Esophagus squamous epithelium (tissue), 5 donors: ENCODE data around the gene TPSAB1. TPM values are rescaled to one million over a fixed set of nuclear protein-coding genes. Genes with fewer than 3 reads are reported as not detected.

Experiments used
- DNase-seq: peaks from one replicate; lab custom pipeline; 2025; lab: John Stamatoyannopoulos, UW
- H3K27ac ChIP-seq, 4 donors: fragments of 200-600 bp; sonication (generic); one replicate each; pipeline ENCODE4 v1.5.1; 2016 to 2019; ENCODE audit warnings: mild to moderate bottlenecking in 1 of 4
- H3K27me3 ChIP-seq, 4 donors: fragments of 200-600 bp; sonication (generic); 1 replicate in 3 of 4; 2 replicates in 1 of 4; pipeline versions ENCODE4 v1.5.1 to v1.6.0; 2017 to 2021; ENCODE audit warnings: antibody characterized with exemption in 1 of 4
- H3K36me3 ChIP-seq, 3 donors: fragments of 200-600 bp; sonication (generic); one replicate each; pipeline ENCODE4 v1.5.1; 2016 to 2019
- H3K4me1 ChIP-seq, 3 donors: fragments of 200-600 bp; sonication (generic); one replicate each; pipeline ENCODE4 v1.5.1; 2017 to 2019
- H3K4me3 ChIP-seq, 4 donors: fragments of 200-600 bp; sonication (generic); 1 replicate in 3 of 4; 2 replicates in 1 of 4; pipeline ENCODE4 v1.5.1; 2016 to 2019; ENCODE audit warnings: mild to moderate bottlenecking in 2 of 4, moderate library complexity in 1 of 4
- H3K9me3 ChIP-seq, 3 donors: fragments of 200-600 bp; sonication (generic); one replicate each; pipeline ENCODE4 v1.5.1; 2016 to 2019
- POLR2A ChIP-seq, 4 donors: fragments of 450-650 bp; IDR thresholded peaks; one replicate each; pipeline ENCODE4 v1.6.1; 2017; ENCODE audit warnings: antibody characterized with exemption in 4 of 4, mild to moderate bottlenecking in 4 of 4, moderate library complexity in 3 of 4
- WGBS, 2 donors: methylation state at CpG; one replicate each; pipeline ENCODE4 v1.1.5; 2018; 5-methylcytosine and 5-hydroxymethylcytosine counted together
- intact Hi-C: fragments of 100-400 bp; cut with DNase I; formaldehyde crosslinking; loops from one replicate; pipeline ENCODE4 v1.15.0; 2022
- total RNA-seq, 4 donors: library from RNA; depleted of rRNA; stranded (reverse); fragments of >200 nt; gene quantifications; one replicate each; pipeline ENCODE4 v1.1.0, GENCODE V29; 2016
- TF ChIP-seq, protein P1 (sequence below), 6 experiments: fragments of 450-650 bp in 4 of 6; fragments of 200-600 bp in 2 of 6; sonication (generic) in 2 of 6; IDR thresholded peaks; one replicate each; pipeline ENCODE4 v1.5.1; 2016 to 2019; ENCODE audit warnings: antibody characterized with exemption in 6 of 6, mild to moderate bottlenecking in 4 of 6, moderate library complexity in 4 of 6
- donor health status: DM: yes; HTN: yes; CAD: no.

Gene TPSAB1
- total RNA-seq, 4 donors from 2014 or later, result 3.0 to 395 (median 16.7) TPM

GRCh38 chr16:1275791-1276579, 35.5 kb downstream of the TPSAB1 start:
- WGBS, 2 donors, result 41 to 57% methylated on average over 7 of the region's 30 CpGs
- H3K9me3 ChIP-seq, result no peaks in the 10 kb centered on the region
- DNase-seq, result no peak
- intact Hi-C loops, result no loop called here
- no peak overlapping the region for H3K4me3 ChIP-seq
- no peaks in the 10 kb centered on the region for H3K36me3 ChIP-seq
- H3K27me3 ChIP-seq, result peaks cover 0 to 93% (median 0%) of the 10 kb centered on the region in 4 donors
- peaks cover 0 to 10% (median 0%) of the 10 kb centered on the region in 3 donors for H3K4me1 ChIP-seq
- TF ChIP-seq, protein P1, sequence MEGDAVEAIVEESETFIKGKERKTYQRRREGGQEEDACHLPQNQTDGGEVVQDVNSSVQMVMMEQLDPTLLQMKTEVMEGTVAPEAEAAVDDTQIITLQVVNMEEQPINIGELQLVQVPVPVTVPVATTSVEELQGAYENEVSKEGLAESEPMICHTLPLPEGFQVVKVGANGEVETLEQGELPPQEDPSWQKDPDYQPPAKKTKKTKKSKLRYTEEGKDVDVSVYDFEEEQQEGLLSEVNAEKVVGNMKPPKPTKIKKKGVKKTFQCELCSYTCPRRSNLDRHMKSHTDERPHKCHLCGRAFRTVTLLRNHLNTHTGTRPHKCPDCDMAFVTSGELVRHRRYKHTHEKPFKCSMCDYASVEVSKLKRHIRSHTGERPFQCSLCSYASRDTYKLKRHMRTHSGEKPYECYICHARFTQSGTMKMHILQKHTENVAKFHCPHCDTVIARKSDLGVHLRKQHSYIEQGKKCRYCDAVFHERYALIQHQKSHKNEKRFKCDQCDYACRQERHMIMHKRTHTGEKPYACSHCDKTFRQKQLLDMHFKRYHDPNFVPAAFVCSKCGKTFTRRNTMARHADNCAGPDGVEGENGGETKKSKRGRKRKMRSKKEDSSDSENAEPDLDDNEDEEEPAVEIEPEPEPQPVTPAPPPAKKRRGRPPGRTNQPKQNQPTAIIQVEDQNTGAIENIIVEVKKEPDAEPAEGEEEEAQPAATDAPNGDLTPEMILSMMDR (IDR thresholded peaks at IDR 0.05), result no peak
- no peak for TF ChIP-seq POLR2A (IDR thresholded peaks at IDR 0.05)
- no peak overlapping the region for H3K27ac ChIP-seq

- Histone ChIP-seq H3K9me3 (no peaks in the 10 kb centered on the region), H3K4me1 (peaks cover 0 to 9% (median 0%) of the 10 kb centered on the region in 3 donors), H3K27ac (no peak overlapping the region), H3K27me3 (peaks cover 0 to 95% (median 0%) of the 10 kb centered on the region in 4 donors), H3K4me3 (no peak overlapping the region), H3K36me3 (no peaks in the 10 kb centered on the region)
- intact Hi-C loops, result no loop called here
- no peak for DNase-seq
- TF ChIP-seq POLR2A (IDR thresholded peaks at IDR 0.05), result no peak
- TF ChIP-seq, protein P1 (IDR thresholded peaks at IDR 0.05), result no peak
- no CpG with 5 or more reads among the region's 14 CpGs for WGBS, 2 donors
These were observed 36.0 kb downstream of the TPSAB1 start for GRCh38 chr16:1276580-1276878.

DNA sequence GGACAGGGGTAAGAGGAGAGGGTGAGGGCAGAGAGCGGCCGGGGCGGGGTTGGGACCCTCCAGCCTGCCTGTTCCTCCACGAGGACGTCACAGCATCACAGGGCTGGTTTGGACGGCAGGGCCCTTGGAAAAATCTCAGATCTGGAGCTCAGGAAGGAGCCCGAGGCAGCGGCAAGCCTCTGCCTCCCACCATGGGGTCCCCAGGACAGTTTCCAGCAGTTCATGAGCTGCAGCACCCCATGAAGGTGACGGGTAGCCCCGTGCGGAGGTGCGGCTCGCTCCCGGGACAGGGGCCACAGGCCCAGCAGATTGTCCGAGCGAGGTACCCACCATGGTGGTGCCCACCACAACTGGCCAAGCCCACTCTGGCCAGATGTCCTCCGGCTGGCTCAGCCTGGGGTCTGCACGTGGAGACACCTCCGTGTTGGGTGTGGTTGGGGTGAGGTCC, 36.7 kb downstream of the TPSAB1 start:
- Histone ChIP-seq H3K27me3 (peaks cover 0 to 94% (median 0%) of the 10 kb centered on the region in 4 donors), H3K4me1 (peaks cover 0 to 2% (median 0%) of the 10 kb centered on the region in 3 donors), H3K27ac (no peak overlapping the region), H3K36me3 (no peaks in the 10 kb centered on the region), H3K9me3 (no peaks in the 10 kb centered on the region), H3K4me3 (no peak overlapping the region)
- no peak for DNase-seq
- intact Hi-C loops, result no loop called here
- no peak for TF ChIP-seq POLR2A (IDR thresholded peaks at IDR 0.05)
- TF ChIP-seq, protein P1 (IDR thresholded peaks at IDR 0.05), result no peak
- WGBS, 2 donors, result 69% methylated on average over 9 of the region's 19 CpGs; no CpG with 5 or more reads in 1 of the 2 donors

- Histone ChIP-seq H3K27ac (no peak overlapping the region), H3K36me3 (no peaks in the 10 kb centered on the region), H3K27me3 (peaks cover 0 to 93% (median 0%) of the 10 kb centered on the region in 4 donors), H3K9me3 (no peaks in the 10 kb centered on the region), H3K4me3 (no peak overlapping the region), H3K4me1 (no peaks in the 10 kb centered on the region)
- intact Hi-C loops, result no loop called here
- no peak for DNase-seq
- TF ChIP-seq, protein P1 (IDR thresholded peaks at IDR 0.05), result no peak
- TF ChIP-seq POLR2A (IDR thresholded peaks at IDR 0.05), result no peak
- 32 to 58% methylated on average over 11 to 13 of the region's 21 CpGs for WGBS, 2 donors
These were observed 37.2 kb downstream of the TPSAB1 start for GRCh38 chr16:1277617-1278282.

GRCh38 chr16:1278477-1278876, 38.0 kb downstream of the TPSAB1 start:
- 3 to 8% methylated on average over 5 to 6 of the region's 18 CpGs for WGBS, 2 donors
- TF ChIP-seq, protein P1 (IDR thresholded peaks at IDR 0.05), result no peak
- no peak for TF ChIP-seq POLR2A (IDR thresholded peaks at IDR 0.05)
- Histone ChIP-seq H3K36me3 (no peaks in the 10 kb centered on the region), H3K27ac (no peak overlapping the region), H3K27me3 (peaks cover 0 to 93% (median 0%) of the 10 kb centered on the region in 4 donors), H3K4me3 (no peak overlapping the region), H3K4me1 (no peaks in the 10 kb centered on the region), H3K9me3 (no peaks in the 10 kb centered on the region)
- DNase-seq, result no peak
- intact Hi-C loops, result no loop called here
